GM18502 (cell line): ENCODE measurements around the gene CAMTA1.

ENCODE experiments used
- ATAC-seq: cut with Tn5 transposase; IDR thresholded peaks from one replicate; pipeline ENCODE4 v1.9.1; 2021; ENCODE audit warnings: mild to moderate bottlenecking; ENCODE audit not compliant: unreplicated experiment, poor library complexity

CAMTA1 gene

GRCh38 chr1:7721940-7722669 is 936.9 kb downstream of the CAMTA1 start:
- ATAC-seq, result no peak

- ATAC-seq, result no peak
Measured at GRCh38 chr1:7722670-7723012, 937.4 kb downstream of the CAMTA1 start.

GRCh38 chr1:7726623-7727022 is 941.4 kb downstream of the CAMTA1 start:
- ATAC-seq, result no peak

GRCh38 chr1:7727809-7728471 is 942.7 kb downstream of the CAMTA1 start:
- ATAC-seq, result no peak

- no peak for ATAC-seq
Measured at GRCh38 chr1:7729761-7730160, 944.5 kb downstream of the CAMTA1 start.

GRCh38 chr1:7732331-7732730 is 947.1 kb downstream of the CAMTA1 start:
- ATAC-seq, result no peak

- no peak for ATAC-seq
Measured at GRCh38 chr1:7733276-7733675, 948.0 kb downstream of the CAMTA1 start.

GRCh38 chr1:7738044-7738443 is 952.8 kb downstream of the CAMTA1 start:
- no peak for ATAC-seq

GRCh38 chr1:7743346-7743745 is 958.1 kb downstream of the CAMTA1 start:
- ATAC-seq, result no peak

- ATAC-seq, result no peak
Measured at GRCh38 chr1:7744882-7745281, 959.6 kb downstream of the CAMTA1 start.

- no peak for ATAC-seq
Measured at GRCh38 chr1:7745783-7746182, 960.5 kb downstream of the CAMTA1 start.

- no peak for ATAC-seq
Measured at GRCh38 chr1:7747605-7748004, 962.4 kb downstream of the CAMTA1 start.

- ATAC-seq, result no peak
Measured at GRCh38 chr1:7749126-7749525, 963.9 kb downstream of the CAMTA1 start.

GRCh38 chr1:7751174-7751573 is 965.9 kb downstream of the CAMTA1 start:
- no peak for ATAC-seq

- no peak for ATAC-seq
Measured at GRCh38 chr1:7752512-7753417, 967.5 kb downstream of the CAMTA1 start.

- ATAC-seq, result no peak
Measured at GRCh38 chr1:7753641-7754040, 968.4 kb downstream of the CAMTA1 start.

GRCh38 chr1:7754234-7754633 is 969.0 kb downstream of the CAMTA1 start:
- ATAC-seq, result no peak

GRCh38 chr1:7755448-7755847 is 970.2 kb downstream of the CAMTA1 start:
- no peak for ATAC-seq

GRCh38 chr1:7760245-7760644 is 975.0 kb downstream of the CAMTA1 start:
- ATAC-seq, result no peak

- ATAC-seq, result no peak
Measured at GRCh38 chr1:7761103-7761502, 975.8 kb downstream of the CAMTA1 start.

- ATAC-seq, result no peak
Measured at GRCh38 chr1:7767176-7767575, 981.9 kb downstream of the CAMTA1 start.
